KOPT-K1 (cell line): ENCODE measurements around the gene NQO1.
"Not testable (repeated sequence)": the region's sequence is repeated elsewhere in the genome, so short reads cannot be mapped to it uniquely, and the experiment has no call there.

Experiments
- H3K27ac ChIP-seq: fragments of 200-600 bp; sonication (generic); 2 replicates; pipeline ENCODE4 v1.5.1; 2016; ENCODE audit warnings: antibody characterized with exemption, mild to moderate bottlenecking, low read depth, low read length; ENCODE audit not compliant: poor library complexity, severe bottlenecking
- H3K36me3 ChIP-seq: fragments of 200-600 bp; sonication (generic); 2 replicates; pipeline ENCODE4 v1.5.1; 2017; ENCODE audit warnings: antibody characterized with exemption, mild to moderate bottlenecking, low read length, moderate library complexity; ENCODE audit not compliant: insufficient read depth
- H3K9me3 ChIP-seq: fragments of 200-600 bp; sonication (generic); 2 replicates; pipeline ENCODE4 v1.5.1; 2017; ENCODE audit warnings: antibody characterized with exemption, low read length, mild to moderate bottlenecking; ENCODE audit not compliant: insufficient read depth, poor library complexity, severe bottlenecking

Gene NQO1

GRCh38 chr16:69726313-69727060, at the start of gene NQO1:
NQO1 (minus strand) TSS chr16:69726560; CDS start chr16:69726439, 121 bp downstream.
- Histone ChIP-seq H3K27ac (peak within 1 kb of the TSS; percentile 85), H3K36me3 (no peaks in the 10 kb centered on the region), H3K9me3 (no peaks in the 10 kb centered on the region)

DNA sequence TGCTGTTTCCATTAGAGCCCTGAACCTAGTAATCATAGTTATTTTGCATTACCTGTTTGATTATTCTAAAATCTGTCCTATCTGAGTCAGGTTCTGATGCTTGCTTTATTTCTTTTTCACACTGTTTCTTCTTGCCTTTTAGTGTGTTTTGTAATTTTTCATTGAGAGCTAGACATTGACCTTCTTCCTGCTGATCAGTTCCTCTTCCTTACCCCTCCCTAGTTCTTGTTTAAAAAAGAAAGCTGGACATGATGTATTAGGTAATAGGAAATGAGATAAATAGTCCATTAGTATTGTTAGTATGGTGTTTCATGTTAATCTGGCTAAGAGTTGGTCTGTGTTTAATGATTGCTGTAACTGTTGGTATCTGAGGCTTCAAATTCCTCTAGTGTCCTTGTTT, 49.2 kb upstream of the NQO1 start:
- Histone ChIP-seq H3K36me3 (no peaks in the 10 kb centered on the region; the same call in 1 of the 2 replicates), H3K27ac (no peak overlapping the region), H3K9me3 (peaks cover 15% of the 10 kb centered on the region)

- peaks cover 15% of the 10 kb centered on the region for H3K9me3 ChIP-seq
- no peaks in the 10 kb centered on the region; the same call in 1 of the 2 replicates for H3K36me3 ChIP-seq
- H3K27ac ChIP-seq, result no peak overlapping the region
These were observed 47.0 kb upstream of the NQO1 start for GRCh38 chr16:69773260-69773947.

DNA sequence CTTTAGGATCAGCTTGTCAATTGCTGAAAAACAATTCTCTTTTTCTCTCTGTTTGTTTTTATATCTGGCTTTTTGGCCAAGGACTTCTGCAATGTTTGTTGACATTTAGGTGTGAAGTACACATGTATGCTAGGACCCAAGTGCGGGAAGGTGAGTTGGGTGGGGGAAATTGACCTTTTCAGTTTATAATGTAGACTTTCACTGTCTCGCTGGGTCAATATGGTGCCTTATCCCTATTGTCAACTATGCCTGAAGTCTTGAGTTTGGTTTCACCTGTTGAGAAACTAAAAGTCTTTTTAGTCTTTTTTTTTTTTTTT, 45.2 kb upstream of the NQO1 start:
- H3K36me3 ChIP-seq, result no peaks in the 10 kb centered on the region; the same call in 1 of the 2 replicates
- no peak overlapping the region for H3K27ac ChIP-seq
- peaks cover 15% of the 10 kb centered on the region for H3K9me3 ChIP-seq

GRCh38 chr16:69769404-69769803, 43.0 kb upstream of the NQO1 start:
- no peak overlapping the region for H3K27ac ChIP-seq

GRCh38 chr16:69768666-69769065, 42.3 kb upstream of the NQO1 start:
- Histone ChIP-seq H3K9me3 (no peaks in the 10 kb centered on the region), H3K27ac (no peak overlapping the region), H3K36me3 (no peaks in the 10 kb centered on the region)

More at GRCh38 chr16:69769404-69769803, 43.0 kb upstream of the NQO1 start:
- H3K36me3 ChIP-seq, result no peaks in the 10 kb centered on the region
- no peaks in the 10 kb centered on the region for H3K9me3 ChIP-seq

DNA sequence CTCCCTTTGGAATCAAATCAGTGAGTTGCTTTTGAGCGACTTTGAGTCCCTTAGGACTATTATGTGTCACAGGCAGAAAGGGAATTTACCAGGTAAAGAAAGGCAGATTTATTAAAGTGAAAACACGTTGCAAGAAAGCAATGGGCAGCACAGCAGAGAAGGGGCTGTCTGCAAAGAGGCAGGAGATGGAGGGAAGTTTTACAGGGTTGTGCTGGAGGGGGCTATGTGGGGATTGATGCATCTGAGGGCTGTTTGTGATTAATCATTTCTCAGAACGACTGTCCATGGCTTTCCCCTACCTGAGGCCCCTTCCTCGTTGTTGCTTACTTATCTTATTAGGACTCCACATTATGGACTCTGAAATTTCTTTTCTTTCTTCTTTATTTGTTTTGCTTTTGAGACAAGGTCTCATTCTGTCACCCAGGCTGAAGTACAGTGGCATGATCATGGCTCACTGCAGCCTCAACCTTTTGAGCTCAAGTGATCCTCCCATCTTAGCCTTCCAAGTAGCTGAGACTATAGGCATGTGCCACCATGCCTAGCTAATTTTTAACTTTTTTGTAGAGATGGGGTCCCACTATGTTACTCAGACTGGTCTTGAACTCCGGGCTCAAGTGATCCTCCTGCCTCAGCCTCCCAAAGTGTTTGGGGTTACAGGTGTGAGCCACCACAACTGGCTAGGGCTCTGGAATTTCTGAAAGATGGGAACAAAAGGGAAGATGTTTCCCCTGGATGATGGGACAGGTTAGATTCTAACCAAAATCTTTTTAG, 41.3 kb upstream of the NQO1 start:
- Histone ChIP-seq H3K27ac (no peak overlapping the region), H3K9me3 (no peaks in the 10 kb centered on the region), H3K36me3 (no peaks in the 10 kb centered on the region)

DNA sequence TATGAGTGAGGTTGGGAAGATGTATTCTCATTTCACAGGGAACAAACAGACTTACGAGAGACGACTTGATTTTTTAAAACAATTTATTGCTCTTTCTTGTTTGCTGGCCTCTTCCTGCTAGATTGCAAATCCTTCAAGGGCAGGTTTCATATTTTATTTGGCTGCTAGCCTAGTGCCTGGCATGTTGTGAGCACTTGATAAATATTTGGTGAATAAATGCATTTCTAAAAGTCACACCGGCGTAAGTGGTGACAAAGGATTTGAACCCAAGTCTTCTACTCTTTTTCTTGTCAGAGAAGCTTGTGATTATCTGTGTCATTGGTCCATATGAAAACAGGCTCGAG, 37.2 kb upstream of the NQO1 start:
- Histone ChIP-seq H3K9me3 (no peaks in the 10 kb centered on the region), H3K36me3 (no peaks in the 10 kb centered on the region), H3K27ac (no peak overlapping the region)

GRCh38 chr16:69762814-69763598, 36.6 kb upstream of the NQO1 start:
- Histone ChIP-seq H3K27ac (peak overlapping the region; percentile 81), H3K36me3 (no peaks in the 10 kb centered on the region), H3K9me3 (no peaks in the 10 kb centered on the region)

- H3K36me3 ChIP-seq, result no peaks in the 10 kb centered on the region
- no peaks in the 10 kb centered on the region for H3K9me3 ChIP-seq
- peak within 1 kb of the TSS; percentile 81 for H3K27ac ChIP-seq
These were observed 35.8 kb upstream of the NQO1 start, which contains the start of gene WWP2 for GRCh38 chr16:69761983-69762813. WWP2 (plus strand) TSS chr16:69762332; CDS start chr16:69787011, 24,679 bp downstream.

GRCh38 chr16:69757375-69757774, 31.0 kb upstream of the NQO1 start:
- H3K27ac ChIP-seq, result peak overlapping the region; percentile 54
- not testable (repeated sequence) for H3K36me3 ChIP-seq, H3K9me3 ChIP-seq

DNA sequence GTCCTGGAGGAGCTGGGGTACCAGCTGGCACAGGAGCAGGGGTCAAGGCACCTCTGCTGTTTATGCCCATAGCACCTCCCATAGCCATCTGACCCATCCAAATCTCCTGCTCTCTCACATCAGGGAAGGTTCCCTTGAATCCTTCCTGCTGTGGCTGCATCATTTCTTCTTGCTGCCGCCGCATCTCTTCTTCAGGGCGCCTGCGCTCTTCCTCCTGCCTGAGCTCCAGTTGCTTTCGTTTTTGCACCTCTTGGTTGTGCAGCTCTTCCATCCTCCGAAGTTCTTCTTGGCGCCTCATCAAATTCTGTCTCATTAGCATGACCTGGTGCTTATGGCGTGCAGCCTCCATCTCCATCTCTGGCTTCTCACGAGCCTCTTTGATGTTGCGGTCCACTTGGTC, 30.3 kb upstream of the NQO1 start:
- peaks cover 14% of the 10 kb centered on the region for H3K36me3 ChIP-seq
- no peaks in the 10 kb centered on the region for H3K9me3 ChIP-seq
- H3K27ac ChIP-seq, result peak overlapping the region; percentile 54

DNA sequence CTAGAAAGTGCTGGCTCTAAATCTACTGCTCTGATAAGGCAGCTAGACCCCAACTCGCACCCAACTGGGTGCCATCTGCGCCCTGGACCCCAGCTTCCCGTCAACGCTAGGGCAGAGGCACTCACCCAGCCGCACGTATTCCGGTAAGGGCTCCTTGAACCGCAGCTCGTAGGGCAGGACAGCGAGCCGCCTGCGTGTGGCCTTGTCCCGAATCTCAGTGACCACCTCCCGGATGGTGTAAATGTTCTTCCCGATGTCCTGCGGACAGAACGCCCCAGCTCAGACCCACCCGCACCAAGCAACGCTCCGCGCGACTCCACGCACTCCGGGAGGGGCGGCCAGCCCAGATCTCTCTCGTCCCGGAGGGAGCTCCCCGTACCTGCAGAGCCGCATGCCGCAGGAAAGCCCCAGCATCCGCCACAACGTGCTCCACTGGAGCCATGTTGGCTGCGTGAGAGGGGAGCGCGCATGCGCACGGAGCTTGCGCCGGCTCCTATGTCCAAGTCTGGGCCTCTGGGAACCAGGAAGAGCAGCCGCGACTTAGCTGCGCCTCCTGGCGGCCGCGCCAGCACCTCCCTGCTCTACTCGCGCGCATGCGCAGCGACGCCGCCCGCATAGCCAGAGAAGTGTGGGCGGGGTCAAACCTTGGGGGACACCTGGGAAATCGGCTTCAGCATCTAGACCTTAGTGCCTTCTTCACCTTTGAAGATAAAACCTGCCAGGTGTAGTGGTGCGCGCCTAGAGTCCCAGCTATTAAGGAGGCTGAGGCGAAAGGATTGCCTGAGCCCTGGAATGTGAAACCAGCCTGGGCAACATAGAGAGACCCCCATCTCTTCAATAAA, 28.3 kb upstream of the NQO1 start, which contains the start of gene NOB1:
NOB1 (minus strand) TSS at position 458 of the 842 bp plus-strand sequence; CDS start at position 442, 16 bp downstream.
- Histone ChIP-seq H3K9me3 (no peaks in the 10 kb centered on the region), H3K36me3 (peaks cover 33% of the 10 kb centered on the region), H3K27ac (peak within 1 kb of the TSS; percentile 86)
